NT2/D1 (cell line): ENCODE measurements around the gene B4GALNT4.

ENCODE experiments used
- SUZ12 ChIP-seq: IDR thresholded peaks from 2 replicates; pipeline ENCODE4 v1.6.1; 2011; ENCODE audit not compliant: insufficient read length, insufficient read depth; ENCODE audit errors: extremely low read depth
- YY1 ChIP-seq: IDR thresholded peaks from 2 replicates; pipeline ENCODE4 v1.6.1; 2011; ENCODE audit not compliant: insufficient read length, insufficient read depth
- ZNF274 ChIP-seq: IDR thresholded peaks from 2 replicates; pipeline ENCODE4 v1.6.1; 2011; ENCODE audit warnings: mild to moderate bottlenecking, low read depth, low read length

- TF ChIP-seq ZNF274 (no peak), SUZ12 (no peak), YY1 (no peak)
These were observed 34.9 kb upstream of the B4GALNT4 start for GRCh38 chr11:334264-334994.
